Psoas muscle (tissue), 8 donors: Measurements from ENCODE around the gene GRHL3. TPM values are rescaled to one million over a fixed set of nuclear protein-coding genes. Genes with fewer than 3 reads are reported as not detected.

Experiments
- ATAC-seq, 4 donors: fragments of 200-7000 bp; cut with Tn5 transposase; one replicate each; pipeline ENCODE4 v1.9.1; 2020; ENCODE audit warnings: moderate library complexity in 3 of 4, mild to moderate bottlenecking in 2 of 4
- DNase-seq, 2 donors: peaks; one replicate each; pipeline ENCODE4 v3.0.0-alpha.2; 2020
- H3K27ac ChIP-seq: fragments of 200-600 bp; one replicate; pipeline ENCODE4 v1.8.0; 2022
- H3K27me3 ChIP-seq, 3 donors: fragments of 200-600 bp in 1 of 3; one replicate each; pipeline versions ENCODE4 v1.6.1 to v1.8.0; 2013 to 2022; ENCODE audit warnings: low read length in 2 of 3, mild to moderate bottlenecking in 2 of 3, moderate library complexity in 1 of 3; ENCODE audit not compliant: insufficient read depth in 3 of 3
- H3K36me3 ChIP-seq, 2 donors: fragments of 200-600 bp in 1 of 2; one replicate each; pipeline versions ENCODE4 v1.6.1 to v1.8.0; 2013 to 2022; ENCODE audit warnings: low read depth in 1 of 2, mild to moderate bottlenecking in 1 of 2, moderate library complexity in 1 of 2; ENCODE audit not compliant: insufficient read depth in 1 of 2
- H3K4me1 ChIP-seq: fragments of 200-600 bp; one replicate; pipeline ENCODE4 v1.8.0; 2022
- H3K4me3 ChIP-seq: fragments of 200-600 bp; one replicate; pipeline ENCODE4 v1.8.0; 2022; ENCODE audit warnings: mild to moderate bottlenecking
- H3K9me3 ChIP-seq: fragments of 200-600 bp; one replicate; pipeline ENCODE4 v1.8.0; 2022
- CTCF ChIP-seq: fragments of 200-600 bp; IDR thresholded peaks from one replicate; pipeline ENCODE4 v1.8.0; 2022; ENCODE audit warnings: antibody characterized with exemption
- WGBS, 3 donors: extraction: QIAGEN DNeasy Blood & Tissue Kit; methylation state at CpG; one replicate each; pipeline versions ENCODE4 v1.1.6 to v1.1.7; 2013; 5-methylcytosine and 5-hydroxymethylcytosine counted together
- intact Hi-C, 2 donors: fragments of 100-400 bp; cut with DNase I; formaldehyde crosslinking; loops; one replicate each; pipeline versions ENCODE4 v1.11.0 to v1.14.2; 2022
- polyA plus RNA-seq, 3 donors: library from polyadenylated mRNA; stranded (reverse); fragments of 200-250 nt; gene quantifications; one replicate each; pipeline ENCODE4 v1.2.3, GENCODE V29; 2013
- total RNA-seq, 4 donors: library from RNA; stranded (reverse); fragmentation: NEBNext Ultra II Directional in 2 of 4; extraction: Animal tissue kit (Norgen Biotek cat#: 25700) in 2 of 4; gene quantifications; one replicate each; pipeline versions ENCODE4 v1.2.1 to v1.2.4, GENCODE V29; 2021 to 2023
- donor health status: healthy with polysubstance abuse.
- donor health status: DM: no; HTN: no; CAD: no; lungs with moderate emphysema.
- donor health status: Bipolar disorder and iron deficiency.
- donor health status: healthy.
- donor health status: DM: yes; HTN: yes; CAD: no.
- donor health status: DM: no; HTN: no; CAD: no.
- donor health status: DM: no; HTN: no; CAD: no.
- donor health status: DM: yes; HTN: yes; CAD: no.

Gene GRHL3
- total and polyA plus RNA-seq, 7 donors, result 0.08 to 0.30 TPM; not detected in 5

DNA sequence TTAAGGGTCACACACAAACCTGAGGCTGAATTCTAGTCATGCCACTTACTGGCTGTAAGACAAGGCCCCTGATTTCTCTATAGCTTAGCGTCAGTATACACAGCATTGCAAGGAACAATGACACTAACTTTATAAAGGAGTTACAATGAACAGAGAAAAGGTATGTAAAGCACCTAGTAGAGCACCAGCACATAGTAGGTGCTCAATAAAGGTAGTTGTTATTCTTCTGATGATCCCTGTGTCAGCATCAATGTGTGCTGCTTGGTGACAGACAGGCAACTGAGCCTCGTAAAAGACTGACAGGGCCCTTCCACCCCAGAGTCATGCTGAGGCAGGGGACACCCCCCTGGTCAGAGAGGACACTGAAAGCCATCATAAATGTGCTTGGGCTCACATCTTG is 43.2 kb downstream of the GRHL3 start:
- no peaks in the 10 kb centered on the region for H3K4me1 ChIP-seq
- TF ChIP-seq CTCF, result no peak
- H3K9me3 ChIP-seq, result no peaks in the 10 kb centered on the region
- peaks cover 0 to 5% of the 10 kb centered on the region in 2 donors for H3K36me3 ChIP-seq
- intact Hi-C loops, result no loop called here
- no peak for DNase-seq
- ATAC-seq, result no peak
- no peak overlapping the region for H3K27ac ChIP-seq
- H3K4me3 ChIP-seq, result no peak overlapping the region
- no peaks in the 10 kb centered on the region for H3K27me3 ChIP-seq
- 94 to 98% (median 98%) methylated on average over 2 of the region's 2 CpGs for WGBS, 3 donors

DNA sequence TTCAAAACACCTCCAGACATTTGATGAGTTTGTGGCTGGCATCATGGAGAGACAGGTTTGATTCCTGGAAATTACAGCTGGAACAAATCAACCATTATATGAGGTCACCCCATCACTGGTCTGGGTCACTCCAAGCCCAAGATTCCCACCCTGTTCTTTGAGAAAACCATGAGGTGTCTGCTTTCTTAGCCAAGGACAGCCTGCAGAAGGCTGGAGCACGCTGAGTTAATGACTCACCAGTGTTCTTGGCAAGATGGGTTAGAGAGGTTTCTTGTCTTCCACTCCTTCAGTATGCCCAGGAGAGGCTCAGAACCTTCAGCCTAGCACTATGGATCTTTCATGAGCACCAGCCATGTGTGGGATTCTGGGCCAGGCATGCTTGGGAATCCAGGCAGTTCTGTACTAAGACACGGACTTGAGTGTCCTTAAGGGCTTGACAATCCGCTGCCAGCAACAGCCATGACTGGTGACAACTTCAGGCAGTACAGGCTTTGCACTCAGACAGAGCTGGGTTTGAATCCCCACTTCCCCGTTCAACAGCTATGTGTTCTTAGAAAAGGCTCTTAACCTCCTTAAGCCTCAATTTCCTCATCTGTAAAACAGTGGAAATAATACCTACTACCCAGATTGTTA is 43.9 kb downstream of the GRHL3 start:
- peaks cover 0 to 5% of the 10 kb centered on the region in 2 donors for H3K36me3 ChIP-seq
- H3K27ac ChIP-seq, result no peak overlapping the region
- intact Hi-C loops, result no loop called here
- no peaks in the 10 kb centered on the region for H3K9me3 ChIP-seq
- peak; percentile 51 to 71 (median 62) for ATAC-seq
- DNase-seq, result peak in 1 of 2 donors; percentile 20
- no peak overlapping the region for H3K4me3 ChIP-seq
- no peaks in the 10 kb centered on the region for H3K4me1 ChIP-seq
- no peaks in the 10 kb centered on the region for H3K27me3 ChIP-seq
- 64 to 82% (median 71%) methylated on average over 4 of the region's 4 CpGs for WGBS, 3 donors
- no peak for TF ChIP-seq CTCF

GRCh38 chr1:24363994-24364393 is 44.8 kb downstream of the GRHL3 start:
- no peaks in the 10 kb centered on the region for H3K4me1 ChIP-seq
- no peak overlapping the region for H3K27ac ChIP-seq
- intact Hi-C loops, result no loop called here
- H3K9me3 ChIP-seq, result no peaks in the 10 kb centered on the region
- no peaks in the 10 kb centered on the region for H3K27me3 ChIP-seq
- ATAC-seq (no peak), DNase-seq (no peak)
- 89 to 92% (median 91%) methylated on average over 7 of the region's 7 CpGs for WGBS, 3 donors
- no peak for TF ChIP-seq CTCF
- H3K4me3 ChIP-seq, result no peak overlapping the region
- H3K36me3 ChIP-seq, result peaks cover 0 to 5% of the 10 kb centered on the region in 2 donors

DNA sequence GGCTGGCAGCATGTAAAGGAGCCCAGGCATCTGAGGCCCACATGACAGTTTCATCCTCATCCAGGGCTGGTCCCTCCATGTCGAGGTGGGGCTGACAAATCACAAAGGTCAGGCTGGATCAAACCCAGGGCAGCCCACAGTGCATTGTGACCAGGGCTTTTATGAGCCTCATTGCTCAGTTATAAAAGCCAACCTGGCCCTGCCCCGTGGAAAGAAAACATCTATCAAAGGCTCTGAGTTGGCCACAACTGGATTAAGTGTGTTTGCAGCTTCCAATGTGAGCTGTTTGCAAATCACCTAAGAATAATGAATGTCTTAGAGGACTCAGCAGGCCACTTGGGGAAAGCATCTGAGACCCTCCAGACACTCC is 45.4 kb downstream of the GRHL3 start:
- intact Hi-C loops, result no loop called here
- Histone ChIP-seq H3K36me3 (no peaks in the 10 kb centered on the region), H3K4me1 (no peaks in the 10 kb centered on the region), H3K27ac (no peak overlapping the region), H3K9me3 (no peaks in the 10 kb centered on the region), H3K4me3 (no peak overlapping the region), H3K27me3 (no peaks in the 10 kb centered on the region)
- WGBS, 3 donors, result 34 to 44% (median 41%) methylated on average over 2 of the region's 2 CpGs
- ATAC-seq (no peak), DNase-seq (no peak)
- no peak for TF ChIP-seq CTCF
